Upper lobe of right lung (tissue), 1 donor: Measurements from ENCODE around the gene ZG16B. TPM values are rescaled to one million over a fixed set of nuclear protein-coding genes. Genes with fewer than 3 reads are reported as not detected.
A peak's percentile ranks its signal among the peaks of the same experiment; 100 is the strongest.

Experiments
- ATAC-seq: fragments of 200-7000 bp; cut with Tn5 transposase; one replicate; pipeline ENCODE4 v1.9.1; 2020; ENCODE audit warnings: mild to moderate bottlenecking, moderate library complexity
- DNase-seq: peaks from one replicate; pipeline ENCODE4 v3.0.0-alpha.2; 2020
- H3K27ac ChIP-seq: fragments of 200-600 bp; one replicate; pipeline ENCODE4 v1.8.0; 2022
- H3K27me3 ChIP-seq: fragments of 200-600 bp; one replicate; pipeline ENCODE4 v1.8.0; 2022; ENCODE audit warnings: mild to moderate bottlenecking
- H3K36me3 ChIP-seq: fragments of 200-600 bp; one replicate; pipeline ENCODE4 v1.8.0; 2022
- H3K4me1 ChIP-seq: fragments of 200-600 bp; one replicate; pipeline ENCODE4 v1.8.0; 2022
- H3K4me3 ChIP-seq: fragments of 200-600 bp; one replicate; pipeline ENCODE4 v1.8.0; 2022; ENCODE audit warnings: mild to moderate bottlenecking
- H3K9me3 ChIP-seq: fragments of 200-600 bp; one replicate; pipeline ENCODE4 v1.8.0; 2022
- intact Hi-C: fragments of 100-400 bp; cut with DNase I; formaldehyde crosslinking; loops from one replicate; pipeline ENCODE4 v1.11.0; 2022
- total RNA-seq: library from RNA; stranded (reverse); fragmentation: NEBNext Ultra II Directional; extraction: Animal tissue kit (Norgen Biotek cat#: 25700); gene quantifications from one replicate; pipeline ENCODE4 v1.2.1, GENCODE V29; 2021
- TF ChIP-seq, protein P1 (sequence below): fragments of 200-600 bp; IDR thresholded peaks from one replicate; pipeline ENCODE4 v1.8.0; 2022; ENCODE audit warnings: antibody characterized with exemption
- donor health status: DM: no; HTN: yes; CAD: no; lungs with severe emphysema.

The ZG16B gene
- total RNA-seq, 1 donor from 2014 or later, result not detected

DNA sequence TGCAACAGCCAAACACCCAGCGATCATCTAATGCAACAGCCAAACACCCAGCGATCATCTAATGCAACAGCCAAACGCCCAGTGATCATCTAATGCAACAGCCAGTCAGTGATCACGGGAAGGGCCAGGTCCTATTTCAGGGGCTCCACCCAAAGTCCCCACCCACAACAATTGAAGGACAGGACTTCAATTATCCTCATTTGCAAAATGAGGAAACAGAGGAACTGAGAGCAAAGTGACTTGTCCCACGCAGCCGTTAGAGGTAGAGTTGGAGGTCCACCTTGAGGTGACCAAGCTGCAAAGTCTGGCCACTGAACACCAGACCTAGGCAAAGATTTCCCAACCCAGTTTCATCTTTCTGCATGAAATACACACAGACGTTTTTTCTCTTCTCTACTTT, 3.7 kb downstream of the ZG16B start:
- intact Hi-C loops, result no loop called here
- no peaks in the 10 kb centered on the region for H3K27me3 ChIP-seq
- no peak overlapping the region for H3K27ac ChIP-seq
- DNase-seq (peak; percentile 25), ATAC-seq (no peak)
- H3K9me3 ChIP-seq, result no peaks in the 10 kb centered on the region
- TF ChIP-seq, protein P1, sequence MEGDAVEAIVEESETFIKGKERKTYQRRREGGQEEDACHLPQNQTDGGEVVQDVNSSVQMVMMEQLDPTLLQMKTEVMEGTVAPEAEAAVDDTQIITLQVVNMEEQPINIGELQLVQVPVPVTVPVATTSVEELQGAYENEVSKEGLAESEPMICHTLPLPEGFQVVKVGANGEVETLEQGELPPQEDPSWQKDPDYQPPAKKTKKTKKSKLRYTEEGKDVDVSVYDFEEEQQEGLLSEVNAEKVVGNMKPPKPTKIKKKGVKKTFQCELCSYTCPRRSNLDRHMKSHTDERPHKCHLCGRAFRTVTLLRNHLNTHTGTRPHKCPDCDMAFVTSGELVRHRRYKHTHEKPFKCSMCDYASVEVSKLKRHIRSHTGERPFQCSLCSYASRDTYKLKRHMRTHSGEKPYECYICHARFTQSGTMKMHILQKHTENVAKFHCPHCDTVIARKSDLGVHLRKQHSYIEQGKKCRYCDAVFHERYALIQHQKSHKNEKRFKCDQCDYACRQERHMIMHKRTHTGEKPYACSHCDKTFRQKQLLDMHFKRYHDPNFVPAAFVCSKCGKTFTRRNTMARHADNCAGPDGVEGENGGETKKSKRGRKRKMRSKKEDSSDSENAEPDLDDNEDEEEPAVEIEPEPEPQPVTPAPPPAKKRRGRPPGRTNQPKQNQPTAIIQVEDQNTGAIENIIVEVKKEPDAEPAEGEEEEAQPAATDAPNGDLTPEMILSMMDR, result no peak
- no peaks in the 10 kb centered on the region for H3K36me3 ChIP-seq
- H3K4me1 ChIP-seq, result peaks cover 6% of the 10 kb centered on the region
- no peak overlapping the region for H3K4me3 ChIP-seq

DNA sequence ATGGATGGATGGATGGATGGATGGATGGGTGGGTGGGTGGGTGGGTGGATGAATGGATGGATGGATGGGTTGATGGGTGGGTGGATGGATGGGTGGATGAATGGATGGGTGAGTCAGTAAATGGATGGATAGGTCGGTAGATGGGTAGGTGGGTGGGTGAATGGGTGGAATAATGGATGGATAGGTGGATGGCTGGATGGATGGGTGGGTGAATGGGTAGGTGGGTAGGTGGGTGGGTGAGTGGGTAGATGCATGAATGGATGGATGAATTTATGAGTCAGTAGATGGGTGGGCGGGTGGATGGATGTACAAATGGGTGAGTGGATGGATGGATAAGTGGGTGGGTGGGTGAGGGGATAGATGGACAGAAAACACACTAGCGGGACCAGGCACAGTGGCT, 4.9 kb downstream of the ZG16B start:
- Histone ChIP-seq H3K4me1 (peaks cover 2% of the 10 kb centered on the region), H3K4me3 (no peak overlapping the region), H3K36me3 (no peaks in the 10 kb centered on the region), H3K27me3 (no peaks in the 10 kb centered on the region), H3K9me3 (no peaks in the 10 kb centered on the region), H3K27ac (no peak overlapping the region)
- TF ChIP-seq, protein P1, result no peak
- DNase-seq (no peak), ATAC-seq (no peak)
- intact Hi-C loops, result no loop called here

DNA sequence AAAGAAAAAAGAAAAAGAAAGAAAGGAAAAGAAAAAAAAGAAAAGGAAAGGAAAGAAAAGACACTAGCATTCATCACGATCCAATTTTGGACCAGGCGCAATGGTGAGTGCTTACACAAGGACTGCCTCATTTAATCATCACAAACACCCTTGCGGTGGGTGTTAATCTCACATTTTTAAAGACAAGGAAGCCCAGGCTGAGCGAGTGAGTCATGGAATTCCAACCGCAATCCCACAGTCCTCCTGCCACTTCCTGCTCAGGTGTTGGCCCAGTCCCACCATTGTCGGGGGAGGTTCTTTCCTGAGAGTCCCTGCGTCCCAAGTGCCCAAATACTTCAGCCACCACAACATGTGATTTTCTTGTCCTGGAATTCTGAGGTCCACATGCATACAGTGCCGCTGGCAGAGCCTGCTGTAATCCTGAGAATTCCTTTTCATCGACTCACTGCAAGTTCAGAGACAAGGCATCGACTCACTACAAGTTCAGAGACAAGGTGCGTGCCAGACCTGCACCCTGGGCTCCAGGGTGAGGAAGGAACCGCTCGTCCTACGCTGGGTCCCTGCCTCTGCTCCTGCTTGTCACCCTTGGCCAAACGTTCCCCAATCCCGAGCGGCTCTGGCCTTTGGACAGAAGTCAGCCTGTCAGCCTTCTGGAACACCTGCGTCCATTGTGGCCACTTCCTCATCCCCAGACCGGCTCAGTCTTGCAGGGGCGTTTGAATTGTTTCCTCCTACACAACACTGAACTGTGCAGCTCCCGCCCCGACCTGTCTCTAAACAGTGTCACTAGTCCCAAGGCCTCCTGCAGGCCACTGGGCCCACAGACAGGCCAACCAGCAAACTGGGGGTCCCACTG, 5.8 kb downstream of the ZG16B start:
- H3K9me3 ChIP-seq, result no peaks in the 10 kb centered on the region
- intact Hi-C loops, result no loop called here
- ATAC-seq (peak; percentile 76), DNase-seq (peak; percentile 78)
- TF ChIP-seq, protein P1, result no peak
- H3K4me3 ChIP-seq, result no peak overlapping the region
- no peaks in the 10 kb centered on the region for H3K36me3 ChIP-seq
- H3K27me3 ChIP-seq, result peaks cover 3% of the 10 kb centered on the region
- H3K4me1 ChIP-seq, result no peaks in the 10 kb centered on the region
- H3K27ac ChIP-seq, result peak overlapping the region; percentile 45

DNA sequence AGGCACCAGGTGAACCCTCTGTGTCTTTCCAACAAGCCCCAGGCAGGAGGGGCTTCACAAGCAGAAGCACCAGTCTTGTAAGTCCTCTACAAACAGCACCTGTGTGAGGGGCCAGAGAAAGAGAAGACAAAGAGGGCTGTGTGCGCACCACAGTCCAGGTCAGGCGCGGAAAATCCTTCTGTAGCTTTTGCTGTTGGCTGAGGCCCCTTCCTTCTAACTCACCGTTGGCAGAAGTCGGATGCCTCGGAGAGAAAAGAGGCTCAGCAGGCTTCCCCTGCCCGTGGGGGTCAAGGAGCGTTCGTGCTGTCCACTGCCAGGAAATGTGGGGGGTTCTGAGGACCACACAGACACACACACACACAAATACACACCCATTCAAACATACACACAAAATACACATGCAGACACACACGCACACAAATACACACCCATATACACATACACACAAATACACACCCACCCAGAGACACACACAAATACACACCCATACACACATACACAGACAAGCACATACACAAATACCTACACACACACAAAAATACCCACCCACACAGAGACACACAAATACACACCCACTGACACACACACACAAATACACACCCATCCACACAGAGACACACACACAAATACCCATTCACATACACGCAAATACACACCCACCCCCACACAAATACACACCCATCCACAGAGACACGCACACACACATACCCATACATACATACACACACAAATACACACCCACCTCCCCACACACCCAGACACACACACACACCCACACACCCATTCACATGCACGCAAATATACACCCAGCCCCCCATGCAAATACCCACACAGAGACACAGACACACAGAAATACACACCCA, 6.8 kb downstream of the ZG16B start:
- Histone ChIP-seq H3K4me1 (no peaks in the 10 kb centered on the region), H3K27ac (no peak overlapping the region)

DNA sequence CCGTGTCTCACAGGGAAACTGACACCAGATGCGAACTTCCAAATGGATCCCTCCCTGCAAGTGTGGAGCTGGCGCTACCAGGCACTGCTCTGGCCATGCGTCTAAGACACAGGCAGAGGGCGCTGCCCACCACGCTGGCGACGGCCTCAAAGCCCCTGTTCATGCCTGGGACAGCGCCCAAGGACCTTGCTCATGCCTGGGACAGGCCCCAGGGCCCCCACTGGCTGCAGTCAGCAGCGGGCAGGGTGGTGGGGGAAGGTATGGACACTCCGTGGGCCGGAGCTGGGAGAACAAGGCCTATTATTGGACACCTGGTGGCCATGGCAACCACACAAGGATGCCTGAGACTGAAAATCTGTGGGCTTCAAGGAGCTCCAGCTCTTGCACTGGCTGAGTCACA, 8.8 kb downstream of the ZG16B start:
- TF ChIP-seq, protein P1, result peak; percentile 71
- ATAC-seq (peak; percentile 84), DNase-seq (peak; percentile 86)
- H3K27me3 ChIP-seq, result peaks cover 3% of the 10 kb centered on the region
- peaks cover 8% of the 10 kb centered on the region for H3K4me1 ChIP-seq
- no peak overlapping the region for H3K4me3 ChIP-seq
- H3K27ac ChIP-seq, result no peak overlapping the region
- H3K9me3 ChIP-seq, result no peaks in the 10 kb centered on the region
- no peaks in the 10 kb centered on the region for H3K36me3 ChIP-seq
- intact Hi-C loops, result no loop called here

More for the DNA sequence above, 6.8 kb downstream of the ZG16B start:
- H3K4me3 ChIP-seq, result no peak overlapping the region
- intact Hi-C loops, result no loop called here
- no peaks in the 10 kb centered on the region for H3K9me3 ChIP-seq
- ATAC-seq (no peak), DNase-seq (peak; percentile 41)
- H3K36me3 ChIP-seq, result no peaks in the 10 kb centered on the region
- TF ChIP-seq, protein P1, result no peak
- peaks cover 3% of the 10 kb centered on the region for H3K27me3 ChIP-seq
